SK-MEL-5 (cell line): ENCODE data around the gene KIF3B. TPM values are rescaled to one million over a fixed set of nuclear protein-coding genes. Genes with fewer than 3 reads are reported as not detected.
"Not testable (repeated sequence)": the region's sequence is repeated elsewhere in the genome, so short reads cannot be mapped to it uniquely, and the experiment has no call there.

ENCODE experiments used
- DNase-seq: peaks from one replicate; pipeline ENCODE4 v3.0.0-alpha.2; 2016; ENCODE audit warnings: low read depth, low spot score
- in situ Hi-C: cut with HindIII; loops from 2 replicates; pipeline ENCODE4 v1.10.0; 2016; ENCODE audit warnings: low sequenced_read_pairs, high pct_unique_total_duplicates, low pct_unique_long_range_greater_than_20kb
- total RNA-seq: library from RNA; depleted of rRNA; stranded (reverse); fragments of >200 nt; shearing (Covaris generic); gene quantifications from 2 replicates; pipeline ENCODE4 v1.2.3, GENCODE V29; 2014

The KIF3B gene
- total RNA-seq, 1 experiment from 2014 or later: 22.1 TPM

DNA sequence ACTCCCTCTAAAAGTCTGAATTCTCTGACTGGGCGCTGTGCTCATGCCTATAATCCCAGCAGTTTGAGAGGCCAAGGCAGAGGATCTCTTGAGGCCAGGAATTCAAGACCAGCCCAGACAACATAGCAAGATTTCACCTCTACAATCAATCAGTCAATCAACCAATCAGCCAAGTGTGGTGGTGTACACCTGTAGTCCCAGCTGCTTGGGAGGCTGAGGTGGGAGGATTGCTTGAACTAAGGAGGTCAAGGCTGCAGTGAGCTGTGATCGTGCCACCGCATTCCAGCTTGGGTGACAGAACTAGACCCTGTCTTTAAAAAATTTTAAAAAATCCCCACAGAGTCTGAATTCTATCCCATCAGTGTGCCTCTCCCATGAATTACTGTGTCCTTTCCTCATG, 37.9 kb downstream of the KIF3B start:
- no peak for DNase-seq
- in situ Hi-C loops: no loop called here

DNA sequence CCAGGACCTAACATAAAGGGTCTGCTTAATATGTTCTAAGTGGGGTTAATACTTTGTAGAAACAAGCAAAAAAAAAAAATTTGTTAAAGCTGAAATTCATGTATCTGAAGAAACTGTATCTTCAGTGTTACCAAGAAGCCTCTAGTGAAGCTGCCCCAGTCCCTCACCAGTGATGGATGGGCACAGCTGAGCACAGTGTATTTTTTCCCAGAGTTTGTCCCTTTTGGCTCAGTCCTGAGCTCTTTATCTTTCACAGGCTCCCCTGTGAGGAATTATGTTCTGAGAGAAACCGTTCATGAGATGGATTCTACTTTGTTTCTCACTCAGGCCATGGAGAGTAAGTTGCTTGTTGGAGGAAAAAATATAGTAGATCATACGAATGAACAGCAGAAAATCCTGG, 38.4 kb downstream of the KIF3B start:
- no peak for DNase-seq
- in situ Hi-C loops: no loop called here

DNA sequence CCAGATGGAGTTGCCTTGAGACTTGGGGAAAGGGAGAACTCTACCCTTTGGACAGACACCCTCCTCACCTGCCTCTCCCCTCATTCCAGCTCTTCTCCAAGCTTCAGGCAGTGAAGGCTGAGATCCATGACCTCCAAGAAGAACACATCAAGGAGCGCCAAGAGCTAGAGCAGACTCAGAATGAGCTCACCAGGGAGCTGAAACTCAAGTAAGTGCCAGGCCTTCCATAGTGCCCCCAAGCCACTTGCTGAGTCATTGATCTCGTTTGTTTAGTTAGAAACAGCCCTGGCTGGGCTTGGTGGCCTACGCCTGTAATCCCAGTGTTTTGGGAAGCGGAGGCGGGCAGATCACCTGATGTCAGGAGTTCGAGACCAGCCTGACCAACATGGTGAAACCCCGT, 39.2 kb downstream of the KIF3B start:
- no peak for DNase-seq
- in situ Hi-C loops: no loop called here

DNA sequence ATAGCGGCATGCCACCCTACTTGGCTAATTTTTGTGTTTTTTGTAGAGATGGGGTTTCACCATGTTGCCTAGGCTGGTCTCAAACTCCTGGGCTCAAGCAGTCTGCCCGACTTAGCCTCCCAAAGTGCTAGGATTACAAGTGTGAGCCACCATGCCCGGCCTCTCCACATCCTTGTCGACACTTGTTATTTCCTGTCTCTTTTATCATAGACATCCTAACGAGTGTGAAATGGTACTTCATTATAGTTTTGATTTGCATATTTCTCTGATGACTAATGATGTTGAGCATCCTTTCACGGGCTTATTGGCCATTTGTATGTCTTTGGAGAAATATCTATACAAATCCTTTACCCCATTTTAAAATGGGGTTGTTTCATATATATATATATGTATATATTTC, 41.6 kb downstream of the KIF3B start:
- in situ Hi-C loops: no loop called here
- DNase-seq: no peak

DNA sequence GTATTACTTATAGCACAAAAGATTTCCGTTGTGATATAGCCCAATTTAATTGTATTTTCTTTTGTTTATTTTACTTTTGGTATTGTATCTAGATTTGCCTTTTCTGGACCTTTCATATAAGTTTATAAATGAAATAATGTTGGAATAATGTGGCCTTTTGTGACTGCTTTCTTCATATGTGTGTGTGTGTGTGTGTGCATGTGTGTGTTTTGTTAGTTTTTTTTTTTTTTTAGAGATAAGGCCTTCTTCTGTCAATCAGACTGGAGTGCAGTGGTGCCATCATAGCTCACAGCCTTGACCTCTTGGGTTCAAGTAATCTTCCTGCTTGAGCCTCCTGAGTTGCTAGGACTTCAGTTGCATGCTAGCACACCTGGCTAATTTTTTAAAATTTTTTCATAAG, 42.9 kb downstream of the KIF3B start:
- in situ Hi-C loops: no loop called here
- no peak for DNase-seq

DNA sequence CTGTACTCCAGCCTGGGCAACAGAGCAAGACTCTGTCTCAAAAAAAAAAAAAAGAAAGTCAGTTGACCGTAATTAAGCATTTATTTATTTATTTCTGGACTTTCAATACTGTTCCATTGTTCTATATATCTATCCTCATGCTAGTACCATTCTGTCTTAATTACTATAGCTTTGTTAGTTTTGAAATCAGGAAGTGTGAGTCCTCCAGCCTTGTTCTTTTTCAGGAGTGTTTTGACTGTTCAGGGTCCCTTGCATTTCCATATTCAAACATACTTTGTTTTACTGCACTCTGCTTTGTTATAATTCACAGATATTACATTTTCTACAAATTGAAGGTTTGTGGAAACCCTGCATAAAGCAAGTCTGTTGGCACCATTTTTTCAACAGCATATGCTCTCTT, 43.9 kb downstream of the KIF3B start:
- in situ Hi-C loops: no loop called here
- peak; percentile 9 for DNase-seq

DNA sequence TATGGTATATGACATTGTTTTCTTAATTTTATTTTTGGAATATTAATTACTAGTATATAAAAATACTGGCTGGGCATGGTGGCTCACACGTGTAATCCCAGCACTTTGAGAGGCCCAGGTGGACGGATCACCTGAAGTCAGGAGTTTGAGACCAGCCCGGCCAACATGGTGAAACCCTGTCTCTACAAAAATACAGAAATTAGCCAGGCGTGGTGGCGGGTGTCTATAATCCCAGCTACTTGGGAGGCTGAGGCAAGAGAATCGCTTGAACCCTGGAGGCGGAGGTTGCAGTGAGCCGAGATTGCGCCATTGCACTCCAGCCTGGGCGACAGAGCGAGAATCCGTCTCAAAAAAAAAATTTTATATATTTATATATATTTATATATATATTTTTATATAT, 44.8 kb downstream of the KIF3B start:
- in situ Hi-C loops, DNase-seq: not testable (repeated sequence)

DNA sequence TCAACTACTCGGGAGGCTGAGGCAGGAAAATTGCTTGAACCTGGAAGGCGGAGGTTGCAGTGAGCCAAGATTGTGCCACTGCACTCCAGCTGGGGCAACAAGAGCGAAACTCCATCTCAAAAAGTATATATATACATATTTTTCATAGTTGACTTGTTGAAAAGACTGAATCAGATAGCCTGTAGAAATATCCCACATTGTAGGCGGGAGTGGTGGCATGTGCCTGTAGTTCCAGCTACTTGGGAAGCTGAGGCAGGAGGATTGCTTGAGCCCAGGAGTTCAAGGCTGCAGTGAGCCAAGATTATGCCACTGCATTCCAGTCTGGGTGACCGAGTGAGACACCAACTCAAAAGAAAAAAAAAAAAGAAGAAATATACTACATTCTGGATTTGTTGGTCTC, 46.3 kb downstream of the KIF3B start:
- in situ Hi-C loops, DNase-seq: not testable (repeated sequence)

DNA sequence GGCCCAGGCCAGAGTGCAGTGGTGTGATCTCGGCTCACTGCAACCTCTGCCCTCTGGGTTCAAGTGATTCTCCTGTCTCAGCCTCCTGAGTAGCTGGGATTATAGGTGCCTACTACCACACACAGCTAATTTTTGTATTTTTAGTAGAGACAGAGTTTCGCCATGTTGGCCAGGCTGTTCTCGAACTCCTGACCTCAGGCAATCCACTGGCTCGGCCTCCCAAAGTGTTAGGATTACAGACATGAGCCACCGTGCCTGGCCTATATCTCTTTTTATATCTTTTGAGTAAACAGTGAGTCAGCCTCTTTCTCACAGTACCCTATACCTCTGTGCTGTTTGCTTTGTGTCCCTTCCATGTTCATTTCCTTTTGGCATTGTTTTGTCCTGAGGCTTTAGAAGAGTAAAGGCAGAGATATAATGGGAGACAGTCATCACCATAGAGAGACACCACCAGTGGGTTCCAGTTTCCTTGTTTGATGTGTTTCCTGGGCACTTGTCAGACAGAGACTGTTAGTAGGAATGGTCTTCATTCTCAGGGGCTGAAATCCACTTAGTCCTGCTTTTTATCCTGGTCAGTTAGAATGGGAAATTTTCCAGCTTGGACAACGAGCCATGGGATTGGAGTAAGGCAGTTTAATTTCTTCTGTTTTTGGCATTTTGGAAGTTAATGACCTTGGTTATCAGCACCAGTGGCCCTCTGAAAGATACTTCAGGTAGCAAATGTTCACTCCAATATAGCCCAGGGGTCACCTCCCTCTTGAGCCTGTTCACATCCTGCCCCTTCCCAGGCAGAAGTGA, 48.5 kb downstream of the KIF3B start:
- DNase-seq: no peak
- in situ Hi-C loops: no loop called here

DNA sequence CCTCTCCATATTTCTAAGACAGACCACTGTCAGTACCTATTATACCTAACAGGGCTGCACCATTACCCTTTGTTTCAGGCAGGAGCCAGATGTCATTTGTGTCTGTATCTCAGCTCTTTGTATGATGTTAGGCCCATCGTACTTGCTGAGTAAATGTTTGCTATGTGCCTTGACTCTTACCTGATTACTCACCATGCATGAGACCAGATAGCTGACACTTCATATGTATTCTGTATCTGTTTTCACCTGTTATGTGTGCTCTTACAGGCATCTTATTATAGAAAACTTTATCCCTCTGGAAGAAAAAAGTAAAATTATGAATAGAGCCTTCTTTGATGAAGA, 49.0 kb downstream of the KIF3B start:
- DNase-seq: no peak
- in situ Hi-C loops: no loop called here

DNA sequence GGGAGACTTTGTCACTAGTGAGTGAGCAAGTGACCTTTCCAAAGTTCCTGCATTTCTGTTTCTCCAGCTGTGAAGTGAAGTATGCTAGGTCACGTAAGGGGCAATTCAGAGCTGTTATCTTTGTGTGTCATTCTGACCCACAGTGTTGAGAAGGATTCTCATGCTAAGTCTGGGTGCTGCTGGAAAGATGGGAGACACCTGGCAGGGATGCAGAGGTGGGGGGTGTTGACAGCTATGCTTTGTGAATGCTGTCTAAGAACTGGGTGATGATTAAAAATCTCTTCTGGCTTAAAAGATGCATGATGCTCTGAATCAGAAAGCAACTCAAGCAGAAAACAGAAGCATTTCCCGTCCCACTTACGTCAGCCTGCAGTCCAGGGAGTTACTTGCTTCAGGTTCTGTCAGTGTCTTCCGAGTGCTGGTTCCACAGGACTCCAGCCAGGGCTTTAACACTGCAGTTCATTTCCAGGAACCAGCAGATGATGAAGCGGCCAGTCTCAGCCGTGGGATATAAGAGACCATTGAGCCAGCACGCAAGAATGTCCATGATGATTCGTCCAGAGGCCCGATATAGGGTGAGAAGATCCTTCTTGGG, 49.7 kb downstream of the KIF3B start:
- no peak for DNase-seq
- in situ Hi-C loops: no loop called here

DNA sequence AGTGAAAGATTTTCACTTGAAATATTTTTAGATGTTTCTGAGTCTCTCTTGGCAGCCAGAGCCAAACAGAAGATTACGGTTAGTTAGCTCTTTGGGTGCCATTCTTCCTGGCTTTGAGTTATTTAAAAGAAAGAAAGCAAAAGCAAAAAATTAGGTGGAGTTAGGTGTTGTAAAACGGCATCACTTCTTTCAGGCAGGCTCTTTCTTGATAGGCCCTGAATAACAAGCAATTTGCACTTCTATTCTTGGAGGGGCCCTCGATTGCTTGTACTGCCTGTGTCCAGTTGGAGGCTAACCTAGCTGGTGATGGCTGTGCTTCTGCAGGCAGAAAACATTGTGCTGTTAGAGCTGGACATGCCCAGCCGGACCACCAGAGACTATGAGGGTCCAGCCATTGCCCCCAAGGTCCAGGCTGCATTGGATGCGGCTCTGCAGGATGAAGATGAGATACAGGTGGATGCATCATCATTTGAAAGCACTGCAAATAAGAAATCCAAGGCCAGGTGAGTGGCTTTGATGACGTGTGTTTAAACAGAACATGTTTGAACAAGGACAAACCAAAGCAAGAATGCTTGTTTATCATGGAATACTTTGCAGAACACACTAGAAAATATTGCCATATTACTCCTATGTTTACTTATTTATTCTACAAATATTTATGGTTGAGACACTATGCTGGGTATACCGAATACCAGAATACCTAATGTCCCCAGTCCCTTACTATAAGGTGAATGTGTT, 52.5 kb downstream of the KIF3B start:
- in situ Hi-C loops: no loop called here

DNA sequence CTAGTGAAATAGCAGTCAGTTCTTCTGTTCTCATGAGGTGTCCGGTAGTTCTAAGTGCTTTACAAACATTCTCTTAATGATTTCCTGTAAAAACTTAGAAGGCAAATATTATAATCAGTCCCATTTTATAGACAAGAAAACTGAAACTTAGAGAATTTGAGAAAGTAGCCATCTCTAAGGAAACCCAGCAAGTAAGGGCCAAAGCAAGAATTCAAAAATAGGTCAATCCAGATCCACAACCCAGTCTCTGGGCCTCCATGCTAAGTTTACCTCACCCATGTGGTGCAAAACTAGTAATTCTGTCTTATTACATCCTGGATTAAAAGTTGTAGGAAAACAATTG, 53.1 kb downstream of the KIF3B start:
- in situ Hi-C loops: no loop called here
- DNase-seq: no peak

More for the DNA sequence above, 52.5 kb downstream of the KIF3B start:
- no peak for DNase-seq

DNA sequence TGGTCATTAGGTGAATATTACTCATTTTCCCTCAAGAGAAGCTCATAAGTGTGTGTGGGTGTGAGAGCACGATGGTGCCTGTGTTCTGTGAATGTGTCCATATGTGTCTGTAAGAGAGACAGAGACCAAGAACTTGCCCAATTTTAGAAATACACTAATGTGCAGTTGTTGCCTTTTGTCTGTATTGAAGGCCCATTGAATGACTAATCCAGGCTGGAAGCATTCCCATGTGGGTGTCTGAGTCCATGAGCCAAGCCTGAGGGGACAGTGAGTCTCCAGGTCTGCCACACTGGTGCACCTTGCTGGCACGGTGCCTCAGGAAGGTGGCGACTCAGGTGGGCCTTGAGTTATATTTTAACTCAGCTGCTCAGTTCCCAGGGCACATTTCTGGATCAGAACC, 55.2 kb downstream of the KIF3B start:
- in situ Hi-C loops: no loop called here
- DNase-seq: no peak

DNA sequence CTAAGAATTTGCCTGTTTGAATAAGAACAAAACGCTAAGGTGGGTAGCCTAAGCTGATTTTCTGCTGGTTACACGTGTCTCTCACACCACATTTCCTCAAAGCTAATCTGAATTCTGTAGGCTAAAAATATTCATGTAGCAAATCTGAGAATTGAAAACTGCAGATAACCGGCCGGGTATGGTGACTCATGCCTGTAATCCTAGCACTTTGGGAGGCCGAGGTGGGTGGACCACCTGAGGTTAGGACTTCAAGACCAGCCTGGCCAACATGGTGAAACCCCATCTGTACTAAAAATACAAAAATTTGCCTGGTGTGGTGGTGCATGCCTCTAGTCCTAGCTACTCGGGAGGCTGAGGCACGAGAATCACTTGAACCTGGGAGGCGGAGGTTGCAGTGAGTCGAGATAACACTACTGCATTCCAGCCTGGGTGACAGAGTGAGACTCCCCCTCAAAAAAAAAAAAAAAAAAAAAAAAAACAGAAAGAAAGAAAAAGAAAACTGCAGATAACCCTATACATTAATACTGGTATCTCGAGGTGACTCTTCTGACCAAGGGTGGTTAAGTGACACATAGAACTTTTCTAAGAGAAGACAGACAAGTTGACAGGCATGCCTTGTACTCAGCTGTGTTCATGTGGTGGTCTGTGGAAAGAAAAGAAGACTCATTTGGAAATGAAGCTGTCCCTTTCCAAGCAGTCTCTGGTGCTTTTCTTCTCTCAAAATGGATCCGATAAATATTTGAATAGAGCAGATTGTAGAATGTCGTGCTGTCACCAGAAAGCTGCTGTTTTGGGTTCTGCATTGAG, 55.9 kb downstream of the KIF3B start:
- DNase-seq: no peak
- in situ Hi-C loops: no loop called here

DNA sequence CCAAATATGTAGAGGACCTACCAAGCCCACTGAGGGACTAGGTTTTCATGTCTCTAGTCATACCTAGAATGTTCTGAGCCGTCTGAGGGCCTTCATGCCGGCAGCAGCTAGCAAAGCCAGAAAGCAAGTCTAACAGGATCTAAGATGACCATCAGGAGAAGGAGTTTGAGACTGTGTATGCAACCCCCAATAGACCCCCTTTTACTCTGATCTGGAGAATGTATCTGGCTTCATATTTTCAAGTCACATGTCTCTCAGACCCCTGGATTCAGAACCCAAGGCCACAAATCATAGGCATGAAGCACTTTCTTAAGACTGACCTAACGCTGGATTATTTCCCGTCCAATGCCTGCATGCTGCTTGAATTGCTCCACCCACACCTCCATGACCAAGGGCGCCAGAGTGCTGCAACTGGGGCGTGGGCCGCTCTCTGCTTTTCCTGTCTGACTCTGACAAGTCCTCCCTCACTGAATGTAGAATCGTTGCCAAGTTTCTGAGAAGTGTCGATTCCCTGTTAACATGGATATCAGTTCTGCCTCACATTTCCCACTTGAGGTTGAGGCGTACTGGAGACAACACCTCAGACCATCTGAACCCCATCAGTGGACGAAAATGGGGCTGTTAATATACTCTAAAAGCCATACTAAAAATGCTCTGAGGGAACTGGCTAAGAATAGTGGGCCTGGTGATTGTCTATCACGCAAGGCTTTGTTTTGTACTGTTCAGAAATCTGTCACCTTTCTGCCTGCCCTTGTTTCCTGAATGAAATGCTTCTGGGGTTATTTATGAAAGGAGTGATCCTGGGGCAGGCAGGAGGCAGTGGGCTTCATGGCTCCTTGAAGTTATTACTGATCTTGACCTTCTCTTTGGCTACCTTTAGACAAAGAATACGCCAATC, 56.8 kb downstream of the KIF3B start:
- in situ Hi-C loops: no loop called here
- DNase-seq: no peak

DNA sequence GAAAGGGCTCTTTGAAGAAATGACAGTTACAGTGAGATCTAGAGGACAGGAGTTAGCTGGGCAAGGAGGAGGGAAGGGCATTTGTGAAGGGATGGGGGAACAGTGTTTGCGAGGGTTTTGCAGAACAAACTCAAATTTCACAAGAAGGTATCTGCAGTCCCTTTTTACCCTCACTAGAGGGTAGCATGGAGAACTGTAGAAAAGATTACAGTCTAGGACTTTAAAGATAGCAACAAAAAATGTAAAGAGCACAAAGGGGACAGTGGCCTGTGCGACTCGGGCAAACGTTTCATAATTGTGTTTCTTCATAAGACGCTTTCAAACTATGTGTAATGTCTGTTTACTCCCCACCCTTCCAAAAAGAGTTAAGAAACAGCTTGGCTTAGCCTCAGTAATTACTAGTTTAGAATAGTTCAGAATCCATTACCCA, 59.5 kb downstream of the KIF3B start:
- peak; percentile 74 for DNase-seq
- in situ Hi-C loops: no loop called here
